CD4-positive, alpha-beta T cell (primary cell): ENCODE results near the gene APPL2. TPM values are rescaled to one million over a fixed set of nuclear protein-coding genes. Genes with fewer than 3 reads are reported as not detected.

Source experiments
- ATAC-seq: fragments of 200-7000 bp; cut with Tn5 transposase; one replicate; pipeline ENCODE4 v1.10.0; 2022; ENCODE audit warnings: mild to moderate bottlenecking; ENCODE audit not compliant: poor library complexity
- CTCF ChIA-PET: fragments of 350-600 bp; sonication (Branson Sonifier 250); formaldehyde crosslinking; loops from one replicate; lab custom pipeline; 2021; ENCODE audit warnings: antibody characterized with exemption, inconsistent platforms; lab: Charles Lee
- POLR2A ChIA-PET: fragments of 350-600 bp; sonication (Branson Sonifier 250); formaldehyde crosslinking; loops from one replicate; lab custom pipeline; 2021; ENCODE audit warnings: antibody characterized with exemption, inconsistent platforms; lab: Charles Lee
- DNase-seq, 14 experiments: peaks; one replicate each; pipeline ENCODE4 v3.0.0-alpha.2; 2013 to 2020; ENCODE audit warnings: mixed read lengths in 2 of 14
- H3K27ac ChIP-seq, 2 donors: one replicate each; pipeline versions ENCODE4 v1.5.1 to v1.7.0; 2013; ENCODE audit warnings: low read length in 2 of 2, low read depth in 1 of 2, mild to moderate bottlenecking in 1 of 2
- H3K27me3 ChIP-seq, 2 experiments: 1 replicate in 1 of 2; 2 replicates in 1 of 2; pipeline versions ENCODE4 v1.6.1 to v1.7.0; 2013; ENCODE audit warnings: low read length in 2 of 2, control low read depth in 1 of 2, mild to moderate bottlenecking in 1 of 2, moderate library complexity in 1 of 2; ENCODE audit not compliant: insufficient read depth in 2 of 2, control insufficient read depth in 1 of 2
- H3K36me3 ChIP-seq: one replicate; pipeline ENCODE4 v1.6.1; 2013; ENCODE audit warnings: low read length, control low read depth; ENCODE audit not compliant: insufficient read depth
- H3K4me1 ChIP-seq: one replicate; pipeline ENCODE4 v1.6.1; 2013; ENCODE audit warnings: low read length, control low read depth; ENCODE audit not compliant: insufficient read depth
- H3K4me3 ChIP-seq: one replicate; pipeline ENCODE4 v1.5.1; 2013; ENCODE audit warnings: mild to moderate bottlenecking, low read length, moderate library complexity
- H3K9me3 ChIP-seq, 2 experiments: 1 replicate in 1 of 2; 2 replicates in 1 of 2; pipeline versions ENCODE4 v1.6.1 to v1.7.0; 2013; ENCODE audit warnings: low read length in 2 of 2, mild to moderate bottlenecking in 2 of 2, control low read depth in 1 of 2, moderate library complexity in 1 of 2; ENCODE audit not compliant: control insufficient read depth in 1 of 2, insufficient read depth in 1 of 2
- H3K27ac Mint-ChIP-seq: one replicate; pipeline ENCODE4 v1.8.0; 2020; ENCODE audit warnings: mixed read lengths
- H3K27me3 Mint-ChIP-seq: one replicate; pipeline ENCODE4 v1.8.0; 2021; ENCODE audit warnings: mixed read lengths
- H3K36me3 Mint-ChIP-seq: one replicate; pipeline ENCODE4 v1.8.0; 2021; ENCODE audit warnings: low read depth, mixed read lengths
- H3K4me1 Mint-ChIP-seq: one replicate; pipeline ENCODE4 v1.8.0; 2021; ENCODE audit warnings: low read depth, mixed read lengths
- H3K4me3 Mint-ChIP-seq: one replicate; pipeline ENCODE4 v1.8.0; 2020; ENCODE audit warnings: mild to moderate bottlenecking, mixed read lengths
- H3K9me3 Mint-ChIP-seq: one replicate; pipeline ENCODE4 v1.8.0; 2020; ENCODE audit warnings: mixed read lengths
- intact Hi-C, 2 experiments: fragments of 100-400 bp; cut with DNase I in 1 of 2; cut with micrococcal nuclease in 1 of 2; formaldehyde crosslinking; loops; one replicate each; pipeline versions ENCODE4 v1.15.1 to v1.9.0; 2023 to 2025; cut with DNase I, micrococcal nuclease
- total RNA-seq, 174 experiments: library from RNA in 2 of 174; stranded (reverse) in 2 of 174; gene quantifications; one replicate each; pipeline ENCODE4 v1.2.3 and lab custom pipeline; 2021 to 2026
- TF ChIP-seq, protein P1 (sequence below): fragments of 200-600 bp; IDR thresholded peaks from one replicate; pipeline ENCODE4 v1.8.0; 2022; ENCODE audit warnings: antibody characterized with exemption, mild to moderate bottlenecking

The APPL2 gene
- total RNA-seq, 2 experiments from 2014 or later = 58.8 to 59.9 TPM

DNA sequence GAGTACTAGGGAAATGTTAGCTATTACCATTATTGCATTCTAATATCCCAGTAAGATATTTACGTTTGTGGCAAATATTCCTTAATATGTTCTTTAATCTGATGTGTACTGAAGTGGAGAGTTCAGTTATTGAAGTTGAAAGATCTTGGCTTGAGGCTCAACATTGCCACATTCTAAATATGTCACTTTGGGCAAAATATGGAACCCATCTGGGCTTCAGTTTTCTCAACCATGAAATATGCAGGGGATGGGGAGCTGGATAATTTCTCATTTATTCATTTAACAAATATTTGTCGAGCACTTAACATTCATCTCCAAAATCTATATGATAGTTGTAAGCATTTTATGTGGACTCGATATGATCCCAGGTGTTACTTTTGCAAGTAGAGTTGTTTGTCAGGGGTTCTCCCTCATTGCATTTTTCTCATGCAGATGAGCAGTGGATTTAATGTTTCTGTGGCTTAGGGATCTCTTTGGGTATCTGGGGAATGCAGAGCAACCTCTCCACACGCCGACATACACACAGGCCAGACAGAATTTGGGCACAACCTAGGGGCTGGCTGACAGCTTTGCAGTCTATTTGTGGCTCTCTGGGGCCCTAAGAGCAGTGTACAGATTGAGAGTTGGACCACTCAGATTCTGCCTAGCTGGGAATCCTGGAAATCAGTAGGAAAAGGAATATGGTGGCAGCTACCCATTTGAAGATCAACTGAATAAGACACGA lies 26.6 kb upstream of the APPL2 start:
- Histone ChIP-seq H3K4me3 (no peak overlapping the region), H3K27ac (no peak overlapping the region), H3K27me3 (no peaks in the 10 kb centered on the region), H3K9me3 (no peaks in the 10 kb centered on the region), H3K36me3 (no peaks in the 10 kb centered on the region), H3K4me1 (no peaks in the 10 kb centered on the region)
- intact Hi-C loops = no loop called here
- ChIA-PET POLR2A (no interaction called here), CTCF (no interaction called here)
- TF ChIP-seq, protein P1, sequence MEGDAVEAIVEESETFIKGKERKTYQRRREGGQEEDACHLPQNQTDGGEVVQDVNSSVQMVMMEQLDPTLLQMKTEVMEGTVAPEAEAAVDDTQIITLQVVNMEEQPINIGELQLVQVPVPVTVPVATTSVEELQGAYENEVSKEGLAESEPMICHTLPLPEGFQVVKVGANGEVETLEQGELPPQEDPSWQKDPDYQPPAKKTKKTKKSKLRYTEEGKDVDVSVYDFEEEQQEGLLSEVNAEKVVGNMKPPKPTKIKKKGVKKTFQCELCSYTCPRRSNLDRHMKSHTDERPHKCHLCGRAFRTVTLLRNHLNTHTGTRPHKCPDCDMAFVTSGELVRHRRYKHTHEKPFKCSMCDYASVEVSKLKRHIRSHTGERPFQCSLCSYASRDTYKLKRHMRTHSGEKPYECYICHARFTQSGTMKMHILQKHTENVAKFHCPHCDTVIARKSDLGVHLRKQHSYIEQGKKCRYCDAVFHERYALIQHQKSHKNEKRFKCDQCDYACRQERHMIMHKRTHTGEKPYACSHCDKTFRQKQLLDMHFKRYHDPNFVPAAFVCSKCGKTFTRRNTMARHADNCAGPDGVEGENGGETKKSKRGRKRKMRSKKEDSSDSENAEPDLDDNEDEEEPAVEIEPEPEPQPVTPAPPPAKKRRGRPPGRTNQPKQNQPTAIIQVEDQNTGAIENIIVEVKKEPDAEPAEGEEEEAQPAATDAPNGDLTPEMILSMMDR = no peak
- Mint-ChIP-seq H3K36me3 (no peaks in the 10 kb centered on the region), H3K9me3 (no peaks in the 10 kb centered on the region), H3K27me3 (peaks cover 6% of the 10 kb centered on the region), H3K4me3 (no peak overlapping the region), H3K4me1 (no peaks in the 10 kb centered on the region), H3K27ac (no peak overlapping the region)
- no peak for ATAC-seq
- DNase-seq = no peak

DNA sequence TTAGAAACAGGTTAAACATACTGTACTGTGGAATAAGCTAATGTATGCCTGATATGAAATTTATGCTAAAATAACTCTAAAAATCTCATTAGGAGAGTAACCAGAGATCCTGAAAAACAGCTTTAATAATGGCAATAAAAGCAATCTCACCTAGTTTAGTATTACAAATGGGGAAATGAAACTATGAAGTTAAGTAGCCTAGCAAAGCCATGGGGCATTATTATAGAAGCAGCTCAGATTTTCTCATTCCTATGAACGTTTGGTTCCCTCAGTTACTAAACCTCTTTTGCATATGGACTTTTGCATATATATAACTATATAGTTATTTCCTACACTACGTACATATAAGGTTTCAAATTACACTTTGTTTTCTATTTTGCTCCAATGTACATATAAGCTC lies 25.0 kb upstream of the APPL2 start:
- H3K27me3 Mint-ChIP-seq = peaks cover 6% of the 10 kb centered on the region
- TF ChIP-seq, protein P1 = no peak
- H3K4me3 ChIP-seq = no peak overlapping the region
- no peaks in the 10 kb centered on the region for H3K27me3 ChIP-seq
- DNase-seq = no peak
- peaks cover 3% of the 10 kb centered on the region for H3K4me1 Mint-ChIP-seq
- no peak overlapping the region for H3K4me3 Mint-ChIP-seq
- ChIA-PET CTCF (no interaction called here), POLR2A (no interaction called here)
- no peak overlapping the region for H3K27ac ChIP-seq
- no peak overlapping the region for H3K27ac Mint-ChIP-seq
- ATAC-seq = no peak
- H3K36me3 Mint-ChIP-seq = no peaks in the 10 kb centered on the region
- H3K9me3 Mint-ChIP-seq = no peaks in the 10 kb centered on the region
- H3K9me3 ChIP-seq = no peaks in the 10 kb centered on the region
- intact Hi-C loops = no loop called here
- H3K36me3 ChIP-seq = no peaks in the 10 kb centered on the region
- H3K4me1 ChIP-seq = no peaks in the 10 kb centered on the region

DNA sequence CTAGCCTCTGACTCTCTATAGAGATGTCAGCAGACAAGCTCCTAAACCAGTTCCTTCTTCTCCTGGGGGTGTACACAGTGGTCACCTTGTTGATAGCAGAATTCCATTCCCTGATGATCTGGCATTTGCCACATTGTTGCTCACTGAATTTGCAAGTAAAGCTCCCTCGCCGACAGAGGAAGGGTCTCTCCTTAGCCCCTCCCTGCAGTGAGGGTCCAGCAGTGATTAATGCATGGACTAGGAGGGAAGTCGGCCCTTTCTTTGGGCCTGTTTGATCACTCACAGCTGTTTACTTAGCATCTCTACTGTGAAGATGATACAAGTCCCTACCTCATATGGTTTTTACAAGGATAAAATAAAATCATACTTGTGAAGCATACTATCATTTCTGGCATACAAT lies 23.3 kb upstream of the APPL2 start:
- ChIA-PET POLR2A (no interaction called here), CTCF (no interaction called here)
- no peak for DNase-seq
- Histone ChIP-seq H3K9me3 (no peaks in the 10 kb centered on the region), H3K4me3 (no peak overlapping the region), H3K27ac (no peak overlapping the region), H3K4me1 (no peaks in the 10 kb centered on the region), H3K36me3 (no peaks in the 10 kb centered on the region), H3K27me3 (no peaks in the 10 kb centered on the region)
- Mint-ChIP-seq H3K36me3 (no peaks in the 10 kb centered on the region), H3K27ac (no peak overlapping the region), H3K9me3 (no peaks in the 10 kb centered on the region), H3K4me3 (no peak overlapping the region), H3K4me1 (peaks cover 5% of the 10 kb centered on the region), H3K27me3 (peaks cover 6% of the 10 kb centered on the region)
- intact Hi-C loops = no loop called here
- TF ChIP-seq, protein P1 = no peak
- ATAC-seq = no peak
